Fibroblast of lung (primary cell): ENCODE measurements around the gene PEPD. TPM values are rescaled to one million over a fixed set of nuclear protein-coding genes. Genes with fewer than 3 reads are reported as not detected.

Experiments used
- DNase-seq, 2 donors: peaks; one replicate each; pipeline versions ENCODE4 v3.0.0 to v3.0.0-alpha.2; 2010; ENCODE audit warnings: low read depth in 2 of 2
- H2AFZ ChIP-seq: 2 replicates; pipeline ENCODE4 v1.5.1; 2012; ENCODE audit warnings: low read length, control low read depth, inconsistent platforms
- H3K27ac ChIP-seq: 2 replicates; pipeline ENCODE4 v1.5.1; 2011; ENCODE audit warnings: low read length, control low read depth; ENCODE audit not compliant: insufficient read depth
- H3K27me3 ChIP-seq: 2 replicates; pipeline ENCODE4 v1.5.1; 2011; ENCODE audit warnings: mild to moderate bottlenecking, low read length; ENCODE audit not compliant: control insufficient read depth, insufficient read depth
- H3K36me3 ChIP-seq: 2 replicates; pipeline ENCODE4 v1.5.1; 2011; ENCODE audit warnings: low read length; ENCODE audit not compliant: control insufficient read depth, insufficient read depth
- H3K4me1 ChIP-seq: 2 replicates; pipeline ENCODE4 v1.5.1; 2011; ENCODE audit warnings: low read length; ENCODE audit not compliant: control insufficient read depth, insufficient read depth; ENCODE audit errors: extremely low read depth
- H3K4me2 ChIP-seq: 2 replicates; pipeline ENCODE4 v1.5.1; 2011; ENCODE audit warnings: low read length, control low read depth; ENCODE audit not compliant: insufficient read depth; ENCODE audit errors: extremely low read depth
- H3K4me3 ChIP-seq, 4 experiments: fragments of 200-600 bp in 1 of 4; sonication (generic) in 1 of 4; replicated peaks in 1 of 4; 2 replicates each; pipeline ENCODE4 v1.5.1; 2011 to 2016; ENCODE audit warnings: low read length in 4 of 4, low read depth in 3 of 4, mild to moderate bottlenecking in 3 of 4, control low read depth in 2 of 4, inconsistent platforms in 1 of 4, mixed read lengths in 1 of 4; ENCODE audit not compliant: insufficient read depth in 1 of 4; ENCODE audit errors: control extremely low read depth in 1 of 4
- H3K79me2 ChIP-seq: 2 replicates; pipeline ENCODE4 v1.5.1; 2012; ENCODE audit warnings: mild to moderate bottlenecking, low read length, inconsistent platforms; ENCODE audit not compliant: control insufficient read depth, insufficient read depth
- H3K9ac ChIP-seq: 2 replicates; pipeline ENCODE4 v1.5.1; 2011; ENCODE audit warnings: mild to moderate bottlenecking, low read length, control low read depth; ENCODE audit not compliant: insufficient read depth
- H3K9me3 ChIP-seq: 2 replicates; pipeline ENCODE4 v1.5.1; 2012; ENCODE audit warnings: low read depth, low read length; ENCODE audit not compliant: control insufficient read depth, insufficient read depth
- H4K20me1 ChIP-seq: 2 replicates; pipeline ENCODE4 v1.5.1; 2011; ENCODE audit warnings: low read length; ENCODE audit not compliant: control insufficient read depth, insufficient read depth; ENCODE audit errors: extremely low read depth
- CTCF ChIP-seq, 2 donors: IDR thresholded peaks in 1 of 2; conservative IDR thresholded peaks in 1 of 2; 1 replicate in 1 of 2; 2 replicates in 1 of 2; pipeline ENCODE4 v1.5.1; 2011 to 2012; ENCODE audit warnings: low read length in 2 of 2, control low read depth in 1 of 2, inconsistent platforms in 1 of 2, low read depth in 1 of 2, mild to moderate bottlenecking in 1 of 2
- EZH2 ChIP-seq: IDR thresholded peaks from 2 replicates; pipeline ENCODE4 v1.5.1; 2012; ENCODE audit warnings: low read length, control low read depth, mild to moderate bottlenecking; ENCODE audit errors: missing control alignments
- polyA plus RNA-seq, 2 donors: library from polyadenylated mRNA; depleted of rRNA in 1 of 2; stranded (reverse) in 1 of 2; unstranded in 1 of 2; fragments of >200 nt; gene quantifications; 2 replicates each; pipeline ENCODE4 v1.2.1, GENCODE V29; 2011 to 2012; ENCODE audit warnings: missing spikeins in 1 of 2
- total RNA-seq: library from RNA; depleted of rRNA; stranded (reverse); fragments of >200 nt; gene quantifications from 2 replicates; pipeline ENCODE4 v1.2.1, GENCODE V29; 2014

PEPD gene
- total and polyA plus RNA-seq, 2 donors (not counting 1 experiment from before 2014, with no cell fraction given): 59.8 to 81.9 TPM

GRCh38 chr19:33394006-33394722 is 127.4 kb downstream of the PEPD start:
- peak; percentile 74 to 82 for DNase-seq
- no peak overlapping the region for H3K4me2 ChIP-seq
- no peaks in the 10 kb centered on the region for H3K27me3 ChIP-seq
- no peak overlapping the region for H2AFZ ChIP-seq
- H3K4me1 ChIP-seq: peaks cover 20% of the 10 kb centered on the region
- no peak overlapping the region for H3K9ac ChIP-seq
- no peak overlapping the region for H3K4me3 ChIP-seq
- H4K20me1 ChIP-seq: no peaks in the 10 kb centered on the region
- H3K36me3 ChIP-seq: no peaks in the 10 kb centered on the region
- H3K79me2 ChIP-seq: no peaks in the 10 kb centered on the region
- H3K9me3 ChIP-seq: no peaks in the 10 kb centered on the region
- TF ChIP-seq EZH2 (no peak), CTCF (conservative IDR thresholded peaks at IDR 0.05 in 1 of 2, IDR thresholded peaks at IDR 0.05 in 1 of 2; ENCODE audit: low read depth in 1 of 2, low read length in 2 of 2) (no peak)
- peak overlapping the region; percentile 34 for H3K27ac ChIP-seq

GRCh38 chr19:33393286-33394005 is 128.1 kb downstream of the PEPD start:
- no peak overlapping the region for H3K4me3 ChIP-seq
- TF ChIP-seq CTCF (conservative IDR thresholded peaks at IDR 0.05 in 1 of 2, IDR thresholded peaks at IDR 0.05 in 1 of 2; ENCODE audit: low read depth in 1 of 2, low read length in 2 of 2) (no peak), EZH2 (no peak)
- no peak overlapping the region for H3K27ac ChIP-seq
- DNase-seq: no peak
- H3K4me1 ChIP-seq: peaks cover 20% of the 10 kb centered on the region
- H2AFZ ChIP-seq: no peak overlapping the region
- no peaks in the 10 kb centered on the region for H3K36me3 ChIP-seq
- H4K20me1 ChIP-seq: no peaks in the 10 kb centered on the region
- H3K27me3 ChIP-seq: no peaks in the 10 kb centered on the region
- H3K79me2 ChIP-seq: no peaks in the 10 kb centered on the region
- H3K4me2 ChIP-seq: no peak overlapping the region
- no peaks in the 10 kb centered on the region for H3K9me3 ChIP-seq
- H3K9ac ChIP-seq: no peak overlapping the region

GRCh38 chr19:33392341-33393285 is 129.0 kb downstream of the PEPD start:
- Histone ChIP-seq H4K20me1 (no peaks in the 10 kb centered on the region), H3K36me3 (peaks cover 2% of the 10 kb centered on the region), H2AFZ (no peak overlapping the region), H3K4me2 (no peak overlapping the region), H3K4me3 (no peak overlapping the region), H3K79me2 (no peaks in the 10 kb centered on the region), H3K4me1 (peaks cover 20% of the 10 kb centered on the region), H3K27ac (no peak overlapping the region), H3K9me3 (no peaks in the 10 kb centered on the region), H3K27me3 (no peaks in the 10 kb centered on the region), H3K9ac (no peak overlapping the region)
- TF ChIP-seq EZH2: no peak
- no peak for TF ChIP-seq CTCF (conservative IDR thresholded peaks at IDR 0.05 in 1 of 2, IDR thresholded peaks at IDR 0.05 in 1 of 2; ENCODE audit: low read depth in 1 of 2, low read length in 2 of 2)
- DNase-seq: no peak
